ENCODE data around the gene MRPL12. TPM values are rescaled to one million over a fixed set of nuclear protein-coding genes. Genes with fewer than 3 reads are reported as not detected.

Gene MRPL12
- total RNA-seq, 1 experiment from 2014 or later, result 157 TPM

GRCh38 chr17:81725439-81725838, 22.3 kb downstream of the MRPL12 start:
- Histone ChIP-seq H3K27ac (ENCODE audit: low read length) (no peak overlapping the region), H3K9me3 (ENCODE audit: control insufficient read depth, insufficient read depth, low read depth, low read length) (no peaks in the 10 kb centered on the region), H3K4me1 (ENCODE audit: control insufficient read depth, insufficient read depth, low read length) (peaks cover 18% of the 10 kb centered on the region), H3K36me3 (ENCODE audit: control insufficient read depth, insufficient read depth, low read length) (no peaks in the 10 kb centered on the region), H3K4me3 (ENCODE audit: low read depth in 2 of 2, low read length in 2 of 2) (no peak overlapping the region), H3K27me3 (ENCODE audit: control insufficient read depth, insufficient read depth, low read length) (no peaks in the 10 kb centered on the region)
- no TSS peak for BruUV-seq (replicated peaks)
- no peak for TF ChIP-seq CTCF (IDR thresholded peaks at IDR 0.05)
- TF ChIP-seq SIN3A (IDR thresholded peaks at IDR 0.05; ENCODE audit: borderline replicate concordance, insufficient read depth, low read depth, low read length), result no peak
- TF ChIP-seq TCF7L2 (IDR thresholded peaks at IDR 0.05; ENCODE audit: low read depth, low read length), result no peak
- in situ Hi-C loops (cut with HindIII; ENCODE audit: low pct_unique_long_range_greater_than_20kb, low sequenced_read_pairs), result no loop called here
- ChIA-PET POLR2A (interaction anchor here (0.5 to 0.7 kb wide), 4 partner anchors 12 to 394 kb away, joined by 4 to 11 read pairs (median 4); no protein-coding TSS in a partner anchor), CTCF (no interaction called here)
- ATAC-seq (no peak), DNase-seq (ENCODE audit: low read depth, low spot score) (no peak)
- intact Hi-C loops (cut with micrococcal nuclease; ENCODE audit: unreplicated experiment), result no loop called here

- CTCF ChIA-PET, result no interaction called here
- DNase-seq (ENCODE audit: low read depth, low spot score) (no peak), ATAC-seq (no peak)
- H3K36me3 ChIP-seq (ENCODE audit: control insufficient read depth, insufficient read depth, low read length), result no peaks in the 10 kb centered on the region
- peaks cover 18% of the 10 kb centered on the region for H3K4me1 ChIP-seq (ENCODE audit: control insufficient read depth, insufficient read depth, low read length)
- no peaks in the 10 kb centered on the region for H3K27me3 ChIP-seq (ENCODE audit: control insufficient read depth, insufficient read depth, low read length)
- no TSS peak for BruUV-seq (replicated peaks)
- POLR2A ChIA-PET, result interaction anchor here (0.7 kb wide), 1 partner anchor 326 kb away, joined by 4 read pairs; no protein-coding TSS in a partner anchor
- no peak overlapping the region for H3K27ac ChIP-seq (ENCODE audit: low read length)
- H3K4me3 ChIP-seq (ENCODE audit: low read depth in 2 of 2, low read length in 2 of 2), result no peak overlapping the region
- H3K9me3 ChIP-seq (ENCODE audit: control insufficient read depth, insufficient read depth, low read depth, low read length), result no peaks in the 10 kb centered on the region
- TF ChIP-seq CTCF (IDR thresholded peaks at IDR 0.05), result no peak
- TF ChIP-seq SIN3A (IDR thresholded peaks at IDR 0.05; ENCODE audit: borderline replicate concordance, insufficient read depth, low read depth, low read length), result no peak
- TF ChIP-seq TCF7L2 (IDR thresholded peaks at IDR 0.05; ENCODE audit: low read depth, low read length), result no peak
- TF ChIP-seq, protein P1, sequence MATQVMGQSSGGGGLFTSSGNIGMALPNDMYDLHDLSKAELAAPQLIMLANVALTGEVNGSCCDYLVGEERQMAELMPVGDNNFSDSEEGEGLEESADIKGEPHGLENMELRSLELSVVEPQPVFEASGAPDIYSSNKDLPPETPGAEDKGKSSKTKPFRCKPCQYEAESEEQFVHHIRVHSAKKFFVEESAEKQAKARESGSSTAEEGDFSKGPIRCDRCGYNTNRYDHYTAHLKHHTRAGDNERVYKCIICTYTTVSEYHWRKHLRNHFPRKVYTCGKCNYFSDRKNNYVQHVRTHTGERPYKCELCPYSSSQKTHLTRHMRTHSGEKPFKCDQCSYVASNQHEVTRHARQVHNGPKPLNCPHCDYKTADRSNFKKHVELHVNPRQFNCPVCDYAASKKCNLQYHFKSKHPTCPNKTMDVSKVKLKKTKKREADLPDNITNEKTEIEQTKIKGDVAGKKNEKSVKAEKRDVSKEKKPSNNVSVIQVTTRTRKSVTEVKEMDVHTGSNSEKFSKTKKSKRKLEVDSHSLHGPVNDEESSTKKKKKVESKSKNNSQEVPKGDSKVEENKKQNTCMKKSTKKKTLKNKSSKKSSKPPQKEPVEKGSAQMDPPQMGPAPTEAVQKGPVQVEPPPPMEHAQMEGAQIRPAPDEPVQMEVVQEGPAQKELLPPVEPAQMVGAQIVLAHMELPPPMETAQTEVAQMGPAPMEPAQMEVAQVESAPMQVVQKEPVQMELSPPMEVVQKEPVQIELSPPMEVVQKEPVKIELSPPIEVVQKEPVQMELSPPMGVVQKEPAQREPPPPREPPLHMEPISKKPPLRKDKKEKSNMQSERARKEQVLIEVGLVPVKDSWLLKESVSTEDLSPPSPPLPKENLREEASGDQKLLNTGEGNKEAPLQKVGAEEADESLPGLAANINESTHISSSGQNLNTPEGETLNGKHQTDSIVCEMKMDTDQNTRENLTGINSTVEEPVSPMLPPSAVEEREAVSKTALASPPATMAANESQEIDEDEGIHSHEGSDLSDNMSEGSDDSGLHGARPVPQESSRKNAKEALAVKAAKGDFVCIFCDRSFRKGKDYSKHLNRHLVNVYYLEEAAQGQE (IDR thresholded peaks at IDR 0.05; ENCODE audit: insufficient read depth in 1 of 2, low read depth in 2 of 2, low read length in 1 of 2), result no peak
- in situ Hi-C loops (cut with HindIII; ENCODE audit: low pct_unique_long_range_greater_than_20kb, low sequenced_read_pairs) (no loop called here), intact Hi-C loops (cut with micrococcal nuclease; ENCODE audit: unreplicated experiment) (no loop called here)
These were observed 22.8 kb downstream of the MRPL12 start for GRCh38 chr17:81726004-81726403.
